SK-N-SH (cell line): ENCODE data around the gene TMEM165. TPM values are rescaled to one million over a fixed set of nuclear protein-coding genes. Genes with fewer than 3 reads are reported as not detected.

Experiments used
- CTCF ChIA-PET: fragments of 300-600, 350-600 bp; formaldehyde crosslinking; extraction: SDS; loops from one replicate; lab custom pipeline; 2021; lab: Yijun Ruan, JAX
- POLR2A ChIA-PET: fragments of 350-600 bp; sonication (Branson Sonifier 250); formaldehyde crosslinking; extraction: SDS; loops from one replicate; lab custom pipeline; 2020; ENCODE audit warnings: antibody characterized with exemption, inconsistent platforms; lab: Yijun Ruan, JAX
- DNase-seq: peaks from one replicate; pipeline ENCODE4 v3.0.0; 2012
- H2AFZ ChIP-seq: fragments of 200-600 bp; sonication (generic); 2 replicates; pipeline ENCODE4 v1.8.1; 2016; ENCODE audit warnings: antibody characterized with exemption, mild to moderate bottlenecking, low read depth
- H3F3A ChIP-seq: fragments of 200-600 bp; sonication (generic); replicated peaks from 2 replicates; pipeline ENCODE3; 2016; ENCODE audit warnings: antibody characterized with exemption, mild to moderate bottlenecking; ENCODE audit not compliant: insufficient read depth
- H3K27ac ChIP-seq, 2 experiments: fragments of 200-500 bp in 1 of 2; fragments of 200-600 bp in 1 of 2; sonication (Bioruptor generic) in 1 of 2; sonication (generic), shearing (Covaris generic) in 1 of 2; 2 replicates each; pipeline versions ENCODE4 v1.5.1 to v1.6.1; 2014 to 2016; ENCODE audit warnings: low read depth in 2 of 2, inconsistent platforms in 1 of 2, low read length in 1 of 2, mild to moderate bottlenecking in 1 of 2, mixed read lengths in 1 of 2
- H3K27me3 ChIP-seq: fragments of 200-600 bp; sonication (generic), shearing (Covaris generic); 2 replicates; pipeline ENCODE4 v1.6.1; 2016; ENCODE audit warnings: mixed run types; ENCODE audit not compliant: insufficient read depth
- H3K36me3 ChIP-seq, 2 experiments: fragments of 200-500 bp in 1 of 2; fragments of 200-600 bp in 1 of 2; sonication (Bioruptor generic) in 1 of 2; sonication (generic) in 1 of 2; replicated peaks in 1 of 2; 2 replicates each; pipeline versions ENCODE3 to v1.5.1; 2014 to 2016; ENCODE audit warnings: low read length in 1 of 2, mild to moderate bottlenecking in 1 of 2; ENCODE audit not compliant: insufficient read depth in 2 of 2, control insufficient read depth in 1 of 2
- H3K4me1 ChIP-seq, 2 experiments: fragments of 200-500 bp in 1 of 2; fragments of 200-600 bp in 1 of 2; sonication (Bioruptor generic) in 1 of 2; sonication (generic), shearing (Covaris generic) in 1 of 2; 2 replicates each; pipeline versions ENCODE4 v1.5.1 to v1.6.1; 2014 to 2016; ENCODE audit warnings: low read depth in 1 of 2, low read length in 1 of 2, mixed run types in 1 of 2; ENCODE audit not compliant: insufficient read depth in 2 of 2, control insufficient read depth in 1 of 2
- H3K4me2 ChIP-seq: fragments of 200-600 bp; sonication (generic), shearing (Covaris generic); 2 replicates; pipeline ENCODE4 v1.6.1; 2017; ENCODE audit warnings: mixed run types
- H3K4me3 ChIP-seq, 2 experiments: fragments of 200-500 bp in 1 of 2; fragments of 200-600 bp in 1 of 2; sonication (Bioruptor generic) in 1 of 2; sonication (generic), shearing (Covaris generic) in 1 of 2; 2 replicates each; pipeline versions ENCODE4 v1.5.1 to v1.8.1; 2014 to 2016; ENCODE audit warnings: low read depth in 2 of 2, inconsistent platforms in 1 of 2, low read length in 1 of 2, mild to moderate bottlenecking in 1 of 2, mixed read lengths in 1 of 2, moderate library complexity in 1 of 2
- H3K79me2 ChIP-seq: fragments of 200-600 bp; sonication (generic); 2 replicates; pipeline ENCODE4 v1.8.1; 2017; ENCODE audit warnings: mild to moderate bottlenecking; ENCODE audit not compliant: insufficient read depth
- H3K9ac ChIP-seq: fragments of 200-600 bp; sonication (generic); 2 replicates; pipeline ENCODE4 v1.6.1; 2017; ENCODE audit warnings: mixed run types
- H3K9me2 ChIP-seq: fragments of 200-600 bp; sonication (generic); 2 replicates; pipeline ENCODE4 v1.6.1; 2017; ENCODE audit warnings: mixed run types
- H3K9me3 ChIP-seq: fragments of 200-600 bp; sonication (generic); 2 replicates; pipeline ENCODE4 v1.6.1; 2017; ENCODE audit warnings: mixed run types, mild to moderate bottlenecking, moderate library complexity
- H4K20me1 ChIP-seq: fragments of 200-600 bp; sonication (generic); 2 replicates; pipeline ENCODE4 v1.6.1; 2017; ENCODE audit warnings: mild to moderate bottlenecking, mixed run types; ENCODE audit not compliant: insufficient read depth
- CHD2 ChIP-seq: fragments of 150-350 bp; IDR thresholded peaks from 2 replicates; pipeline ENCODE4 v1.6.1; 2018; ENCODE audit warnings: low read length; ENCODE audit not compliant: partially characterized antibody
- ELF1 ChIP-seq: IDR thresholded peaks from 2 replicates; pipeline ENCODE4 v1.4.0; 2012
- GABPA ChIP-seq: IDR thresholded peaks from 2 replicates; pipeline ENCODE4 v1.4.0; 2012; ENCODE audit warnings: low read depth, mild to moderate bottlenecking
- GATA2 ChIP-seq: sonication (generic); formaldehyde crosslinking; IDR thresholded peaks from 2 replicates; pipeline ENCODE4 v1.5.0; 2020; ENCODE audit warnings: mild to moderate bottlenecking, missing genetic modification reagents
- JUND ChIP-seq: IDR thresholded peaks from 2 replicates; pipeline ENCODE4 v1.4.0; 2012
- MEF2A ChIP-seq: IDR thresholded peaks from 2 replicates; pipeline ENCODE4 v1.4.0; 2012; ENCODE audit warnings: low read depth, borderline replicate concordance
- MXI1 ChIP-seq: IDR thresholded peaks from 2 replicates; pipeline ENCODE4 v1.6.1; 2012; ENCODE audit warnings: mild to moderate bottlenecking, low read depth, low read length, improper control_type of control experiment
- NFIC ChIP-seq: IDR thresholded peaks from 2 replicates; pipeline ENCODE4 v1.4.0; 2012; ENCODE audit warnings: borderline replicate concordance
- NRF1 ChIP-seq: IDR thresholded peaks from 2 replicates; pipeline ENCODE4 v1.6.1; 2012; ENCODE audit warnings: low read depth, mild to moderate bottlenecking, low read length
- POLR2AphosphoS5 ChIP-seq: IDR thresholded peaks from 2 replicates; pipeline ENCODE4 v1.6.1; 2012; ENCODE audit warnings: low read depth, low read length
- RAD21 ChIP-seq: IDR thresholded peaks from 2 replicates; pipeline ENCODE4 v1.6.1; 2012; ENCODE audit warnings: mild to moderate bottlenecking, low read length
- RCOR1 ChIP-seq: fragments of 150-350 bp; IDR thresholded peaks from 2 replicates; pipeline ENCODE4 v1.6.1; 2017; ENCODE audit warnings: antibody characterized with exemption, low read length
- SIN3A ChIP-seq: IDR thresholded peaks from 2 replicates; pipeline ENCODE4 v1.6.1; 2012; ENCODE audit warnings: low read depth, mild to moderate bottlenecking, low read length, moderate library complexity, borderline replicate concordance
- WGBS: methylation state at CpG from one replicate; pipeline ENCODE4 v1.1.6; 2017; ENCODE audit warnings: low lambda C conversion rate; 5-methylcytosine and 5-hydroxymethylcytosine counted together
- polyA plus RNA-seq, 3 experiments: library from polyadenylated mRNA; depleted of rRNA; stranded (reverse); fragments of >200 nt; gene quantifications; 2 replicates each; pipeline ENCODE4 v1.2.3, GENCODE V29; 2012
- TF ChIP-seq, protein P1 (sequence below): IDR thresholded peaks from 2 replicates; pipeline ENCODE4; 2012
- TF ChIP-seq, protein P2 (sequence below): IDR thresholded peaks from 2 replicates; pipeline ENCODE4 v1.4.0; 2012; ENCODE audit warnings: low read depth, borderline replicate concordance
- TF ChIP-seq, protein P3 (sequence below): IDR thresholded peaks from 2 replicates; pipeline ENCODE4 v1.4.0; 2012; ENCODE audit warnings: low read depth, borderline replicate concordance
- TF ChIP-seq, protein P4 (sequence below): fragments of 150-350 bp; IDR thresholded peaks from 2 replicates; pipeline ENCODE4 v1.6.1; 2016; ENCODE audit warnings: mild to moderate bottlenecking, low read depth, low read length
- TF ChIP-seq, protein P5 (sequence below): IDR thresholded peaks from 2 replicates; pipeline ENCODE4 v1.4.0; 2012; ENCODE audit warnings: low read depth

Gene TMEM165
- polyA plus RNA-seq, 1 of the 3 experiments (the other 2 are of a cell fraction), result 58.6 TPM

DNA sequence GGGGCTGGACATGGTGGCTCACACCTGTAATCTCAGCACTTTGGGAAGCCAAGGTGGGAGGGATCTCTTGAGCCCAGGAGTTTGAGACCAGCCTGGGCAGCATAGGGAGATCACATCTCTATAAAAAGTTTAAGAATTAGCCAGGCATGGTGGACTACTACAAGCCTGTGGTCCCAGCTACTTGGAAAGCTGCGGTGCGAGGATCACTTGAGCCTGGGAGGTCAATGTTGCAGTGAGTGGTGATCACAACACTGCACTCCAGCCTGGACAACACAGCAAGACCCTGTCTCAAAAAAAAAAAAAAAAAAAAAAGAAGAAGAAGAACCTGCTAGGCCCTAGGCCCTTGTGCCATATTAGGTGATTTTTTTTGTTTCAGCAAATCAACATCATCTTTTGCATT lies 37.5 kb upstream of the TMEM165 start:
- no peaks in the 10 kb centered on the region for H4K20me1 ChIP-seq
- H3K79me2 ChIP-seq, result no peaks in the 10 kb centered on the region
- TF ChIP-seq NRF1 (no peak), RAD21 (no peak), MXI1 (no peak), NFIC (no peak), GATA2 (CRISPR knock-in tag) (no peak), POLR2AphosphoS5 (no peak), SIN3A (no peak), ELF1 (no peak), MEF2A (no peak), RCOR1 (no peak), JUND (no peak), CHD2 (no peak), GABPA (no peak)
- TF ChIP-seq, protein P1, sequence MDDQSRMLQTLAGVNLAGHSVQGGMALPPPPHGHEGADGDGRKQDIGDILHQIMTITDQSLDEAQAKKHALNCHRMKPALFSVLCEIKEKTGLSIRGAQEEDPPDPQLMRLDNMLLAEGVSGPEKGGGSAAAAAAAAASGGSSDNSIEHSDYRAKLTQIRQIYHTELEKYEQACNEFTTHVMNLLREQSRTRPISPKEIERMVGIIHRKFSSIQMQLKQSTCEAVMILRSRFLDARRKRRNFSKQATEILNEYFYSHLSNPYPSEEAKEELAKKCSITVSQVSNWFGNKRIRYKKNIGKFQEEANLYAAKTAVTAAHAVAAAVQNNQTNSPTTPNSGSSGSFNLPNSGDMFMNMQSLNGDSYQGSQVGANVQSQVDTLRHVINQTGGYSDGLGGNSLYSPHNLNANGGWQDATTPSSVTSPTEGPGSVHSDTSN, result no peak
- TF ChIP-seq, protein P2, sequence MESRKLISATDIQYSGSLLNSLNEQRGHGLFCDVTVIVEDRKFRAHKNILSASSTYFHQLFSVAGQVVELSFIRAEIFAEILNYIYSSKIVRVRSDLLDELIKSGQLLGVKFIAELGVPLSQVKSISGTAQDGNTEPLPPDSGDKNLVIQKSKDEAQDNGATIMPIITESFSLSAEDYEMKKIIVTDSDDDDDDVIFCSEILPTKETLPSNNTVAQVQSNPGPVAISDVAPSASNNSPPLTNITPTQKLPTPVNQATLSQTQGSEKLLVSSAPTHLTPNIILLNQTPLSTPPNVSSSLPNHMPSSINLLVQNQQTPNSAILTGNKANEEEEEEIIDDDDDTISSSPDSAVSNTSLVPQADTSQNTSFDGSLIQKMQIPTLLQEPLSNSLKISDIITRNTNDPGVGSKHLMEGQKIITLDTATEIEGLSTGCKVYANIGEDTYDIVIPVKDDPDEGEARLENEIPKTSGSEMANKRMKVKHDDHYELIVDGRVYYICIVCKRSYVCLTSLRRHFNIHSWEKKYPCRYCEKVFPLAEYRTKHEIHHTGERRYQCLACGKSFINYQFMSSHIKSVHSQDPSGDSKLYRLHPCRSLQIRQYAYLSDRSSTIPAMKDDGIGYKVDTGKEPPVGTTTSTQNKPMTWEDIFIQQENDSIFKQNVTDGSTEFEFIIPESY, result no peak
- TF ChIP-seq, protein P3, sequence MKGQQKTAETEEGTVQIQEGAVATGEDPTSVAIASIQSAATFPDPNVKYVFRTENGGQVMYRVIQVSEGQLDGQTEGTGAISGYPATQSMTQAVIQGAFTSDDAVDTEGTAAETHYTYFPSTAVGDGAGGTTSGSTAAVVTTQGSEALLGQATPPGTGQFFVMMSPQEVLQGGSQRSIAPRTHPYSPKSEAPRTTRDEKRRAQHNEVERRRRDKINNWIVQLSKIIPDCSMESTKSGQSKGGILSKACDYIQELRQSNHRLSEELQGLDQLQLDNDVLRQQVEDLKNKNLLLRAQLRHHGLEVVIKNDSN, result no peak
- TF ChIP-seq, protein P4, sequence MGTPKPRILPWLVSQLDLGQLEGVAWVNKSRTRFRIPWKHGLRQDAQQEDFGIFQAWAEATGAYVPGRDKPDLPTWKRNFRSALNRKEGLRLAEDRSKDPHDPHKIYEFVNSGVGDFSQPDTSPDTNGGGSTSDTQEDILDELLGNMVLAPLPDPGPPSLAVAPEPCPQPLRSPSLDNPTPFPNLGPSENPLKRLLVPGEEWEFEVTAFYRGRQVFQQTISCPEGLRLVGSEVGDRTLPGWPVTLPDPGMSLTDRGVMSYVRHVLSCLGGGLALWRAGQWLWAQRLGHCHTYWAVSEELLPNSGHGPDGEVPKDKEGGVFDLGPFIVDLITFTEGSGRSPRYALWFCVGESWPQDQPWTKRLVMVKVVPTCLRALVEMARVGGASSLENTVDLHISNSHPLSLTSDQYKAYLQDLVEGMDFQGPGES, result no peak
- TF ChIP-seq, protein P5, sequence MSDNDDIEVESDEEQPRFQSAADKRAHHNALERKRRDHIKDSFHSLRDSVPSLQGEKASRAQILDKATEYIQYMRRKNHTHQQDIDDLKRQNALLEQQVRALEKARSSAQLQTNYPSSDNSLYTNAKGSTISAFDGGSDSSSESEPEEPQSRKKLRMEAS, result no peak
- no peaks in the 10 kb centered on the region for H3K9me3 ChIP-seq
- peak overlapping the region; percentile 14 for H3K4me2 ChIP-seq
- no peaks in the 10 kb centered on the region for H3K9me2 ChIP-seq
- H3K4me1 ChIP-seq, result peaks cover 0 to 19% of the 10 kb centered on the region in 2 experiments; a peak in 2 of 4 replicates
- ChIA-PET POLR2A (no interaction called here), CTCF (interaction anchor here (1.3 kb wide), 1 partner anchor 12 kb away, joined by 4 read pairs; the partner anchor contains the start of gene SRD5A3)
- no peak overlapping the region for H3K9ac ChIP-seq
- H3K36me3 ChIP-seq, result no peaks in the 10 kb centered on the region
- 92% methylated on average over 2 of the region's 2 CpGs for WGBS
- no peak overlapping the region for H2AFZ ChIP-seq
- no peak overlapping the region for H3K4me3 ChIP-seq
- H3K27me3 ChIP-seq, result no peaks in the 10 kb centered on the region
- H3K27ac ChIP-seq, result peak overlapping the region in 1 of 2 experiments; percentile 81; a peak in 2 of 4 replicates
- DNase-seq, result no peak
- H3F3A ChIP-seq, result peaks cover 21% of the 10 kb centered on the region
